ENCODE data around the gene CADPS. TPM values are rescaled to one million over a fixed set of nuclear protein-coding genes. Genes with fewer than 3 reads are reported as not detected.

The CADPS gene
- total RNA-seq, 4 donors from 2014 or later, result 2.2 to 6.9 TPM; not detected in 2

- no peak overlapping the region for H3K4me3 ChIP-seq (ENCODE audit: low read depth, poor library complexity, severe bottlenecking)
- TF ChIP-seq, protein P1, sequence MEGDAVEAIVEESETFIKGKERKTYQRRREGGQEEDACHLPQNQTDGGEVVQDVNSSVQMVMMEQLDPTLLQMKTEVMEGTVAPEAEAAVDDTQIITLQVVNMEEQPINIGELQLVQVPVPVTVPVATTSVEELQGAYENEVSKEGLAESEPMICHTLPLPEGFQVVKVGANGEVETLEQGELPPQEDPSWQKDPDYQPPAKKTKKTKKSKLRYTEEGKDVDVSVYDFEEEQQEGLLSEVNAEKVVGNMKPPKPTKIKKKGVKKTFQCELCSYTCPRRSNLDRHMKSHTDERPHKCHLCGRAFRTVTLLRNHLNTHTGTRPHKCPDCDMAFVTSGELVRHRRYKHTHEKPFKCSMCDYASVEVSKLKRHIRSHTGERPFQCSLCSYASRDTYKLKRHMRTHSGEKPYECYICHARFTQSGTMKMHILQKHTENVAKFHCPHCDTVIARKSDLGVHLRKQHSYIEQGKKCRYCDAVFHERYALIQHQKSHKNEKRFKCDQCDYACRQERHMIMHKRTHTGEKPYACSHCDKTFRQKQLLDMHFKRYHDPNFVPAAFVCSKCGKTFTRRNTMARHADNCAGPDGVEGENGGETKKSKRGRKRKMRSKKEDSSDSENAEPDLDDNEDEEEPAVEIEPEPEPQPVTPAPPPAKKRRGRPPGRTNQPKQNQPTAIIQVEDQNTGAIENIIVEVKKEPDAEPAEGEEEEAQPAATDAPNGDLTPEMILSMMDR (IDR thresholded peaks at IDR 0.05), result no peak
- TF ChIP-seq POLR2A (IDR thresholded peaks at IDR 0.05), result no peak
- DNase-seq (ENCODE audit: low spot score in 2 of 2), result no peak
- intact Hi-C loops (cut with DNase I; ENCODE audit: low total_unique reads), result no loop called here
- WGBS, 2 donors, result 48 to 51% methylated on average over 1 of the region's 1 CpG
Measured at GRCh38 chr3:62843508-62843907, 31.7 kb downstream of the CADPS start.

- no peak for TF ChIP-seq POLR2A (IDR thresholded peaks at IDR 0.05)
- TF ChIP-seq, protein P1 (IDR thresholded peaks at IDR 0.05), result no peak
- intact Hi-C loops (cut with DNase I; ENCODE audit: low total_unique reads), result no loop called here
- DNase-seq (ENCODE audit: low spot score in 2 of 2), result no peak
- no peak overlapping the region for H3K4me3 ChIP-seq (ENCODE audit: low read depth, poor library complexity, severe bottlenecking)
- WGBS, 2 donors, result 71 to 75% methylated on average over 1 of the region's 1 CpG
Measured at GRCh38 chr3:62839748-62840147, 35.5 kb downstream of the CADPS start.

DNA sequence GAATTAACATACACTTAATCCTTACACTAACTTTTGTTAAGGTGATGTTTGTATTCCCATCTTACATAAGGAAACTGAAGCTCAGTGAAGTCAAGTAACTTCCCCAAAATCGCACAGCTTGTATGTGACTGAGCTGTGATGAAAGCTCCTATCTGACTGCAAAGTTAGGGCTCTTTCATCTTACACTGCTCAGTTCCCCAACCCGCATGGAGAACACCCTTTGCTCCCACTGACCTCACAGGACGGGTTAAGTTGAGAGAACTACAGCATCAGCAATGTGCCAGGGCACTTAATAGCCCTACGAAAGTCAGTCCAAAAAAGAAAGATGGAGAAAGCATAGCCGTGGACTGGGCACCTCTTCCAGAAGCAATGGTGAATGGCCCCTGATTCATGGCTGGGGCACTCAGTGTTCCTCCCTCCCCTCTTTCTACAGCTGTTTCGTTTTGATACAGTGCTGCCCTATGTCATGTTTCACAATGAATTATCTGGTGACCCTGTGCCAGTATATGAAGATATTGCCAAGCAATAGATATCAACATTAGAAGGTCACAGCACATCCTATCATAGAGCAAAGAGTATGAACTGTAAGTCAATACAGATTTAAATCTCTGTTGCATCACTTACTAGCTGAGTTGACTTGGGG lies 38.0 kb downstream of the CADPS start:
- DNase-seq (ENCODE audit: low spot score in 2 of 2), result no peak
- TF ChIP-seq POLR2A (IDR thresholded peaks at IDR 0.05), result no peak
- TF ChIP-seq, protein P1 (IDR thresholded peaks at IDR 0.05), result no peak
- intact Hi-C loops (cut with DNase I; ENCODE audit: low total_unique reads), result no loop called here
- H3K4me3 ChIP-seq (ENCODE audit: low read depth, poor library complexity, severe bottlenecking), result no peak overlapping the region
- WGBS, 2 donors, result 79 to 80% methylated on average over 6 of the region's 6 CpGs

GRCh38 chr3:62835554-62836236 lies 39.5 kb downstream of the CADPS start:
- 62 to 63% methylated on average over 3 of the region's 3 CpGs for WGBS, 2 donors
- intact Hi-C loops (cut with DNase I; ENCODE audit: low total_unique reads), result no loop called here
- no peak overlapping the region for H3K4me3 ChIP-seq (ENCODE audit: low read depth, poor library complexity, severe bottlenecking)
- TF ChIP-seq, protein P1 (IDR thresholded peaks at IDR 0.05), result no peak
- no peak for TF ChIP-seq POLR2A (IDR thresholded peaks at IDR 0.05)
- DNase-seq (ENCODE audit: low spot score in 2 of 2), result no peak

- no peak for DNase-seq (ENCODE audit: low spot score in 2 of 2)
- TF ChIP-seq, protein P1 (IDR thresholded peaks at IDR 0.05), result no peak
- no peak for TF ChIP-seq POLR2A (IDR thresholded peaks at IDR 0.05)
- intact Hi-C loops (cut with DNase I; ENCODE audit: low total_unique reads), result no loop called here
- no peak overlapping the region for H3K4me3 ChIP-seq (ENCODE audit: low read depth, poor library complexity, severe bottlenecking)
Measured at GRCh38 chr3:62833538-62833937, 41.7 kb downstream of the CADPS start.
